ENCODE measurements around the gene MYL5.

GRCh38 chr4:706834-707598, 32.7 kb downstream of the MYL5 start:
- no peak for TF ChIP-seq RCOR1 (IDR thresholded peaks at IDR 0.05; ENCODE audit: insufficient replicate concordance, low read length)
- TF ChIP-seq, protein P1, sequence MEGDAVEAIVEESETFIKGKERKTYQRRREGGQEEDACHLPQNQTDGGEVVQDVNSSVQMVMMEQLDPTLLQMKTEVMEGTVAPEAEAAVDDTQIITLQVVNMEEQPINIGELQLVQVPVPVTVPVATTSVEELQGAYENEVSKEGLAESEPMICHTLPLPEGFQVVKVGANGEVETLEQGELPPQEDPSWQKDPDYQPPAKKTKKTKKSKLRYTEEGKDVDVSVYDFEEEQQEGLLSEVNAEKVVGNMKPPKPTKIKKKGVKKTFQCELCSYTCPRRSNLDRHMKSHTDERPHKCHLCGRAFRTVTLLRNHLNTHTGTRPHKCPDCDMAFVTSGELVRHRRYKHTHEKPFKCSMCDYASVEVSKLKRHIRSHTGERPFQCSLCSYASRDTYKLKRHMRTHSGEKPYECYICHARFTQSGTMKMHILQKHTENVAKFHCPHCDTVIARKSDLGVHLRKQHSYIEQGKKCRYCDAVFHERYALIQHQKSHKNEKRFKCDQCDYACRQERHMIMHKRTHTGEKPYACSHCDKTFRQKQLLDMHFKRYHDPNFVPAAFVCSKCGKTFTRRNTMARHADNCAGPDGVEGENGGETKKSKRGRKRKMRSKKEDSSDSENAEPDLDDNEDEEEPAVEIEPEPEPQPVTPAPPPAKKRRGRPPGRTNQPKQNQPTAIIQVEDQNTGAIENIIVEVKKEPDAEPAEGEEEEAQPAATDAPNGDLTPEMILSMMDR (conservative IDR thresholded peaks at IDR 0.05; ENCODE audit: low read depth, low read length): no peak

Measured in IMR-90 (cell line).